MCF 10A (cell line): ENCODE data around the gene TBC1D14. TPM values are rescaled to one million over a fixed set of nuclear protein-coding genes. Genes with fewer than 3 reads are reported as not detected.
A peak's percentile ranks its signal among the peaks of the same experiment; 100 is the strongest.

Source experiments
- BruUV-seq: library from RNA; stranded (reverse); fragments of 400-500 nt; replicated peaks from 2 replicates; lab custom pipeline; 2021; lab: Mats Ljungman, UMichigan
- CTCF ChIA-PET: fragments of 300-600 bp; sonication (Branson Sonifier 250); formaldehyde crosslinking; extraction: SDS; loops from one replicate; lab custom pipeline; 2021; ENCODE audit warnings: antibody characterized with exemption, inconsistent platforms; lab: Yijun Ruan, JAX
- POLR2A ChIA-PET: fragments of 300-600, 350-650 bp; sonication (Branson Sonifier 250); formaldehyde crosslinking; extraction: SDS; loops from one replicate; lab custom pipeline; 2020; ENCODE audit warnings: antibody characterized with exemption, inconsistent platforms; lab: Yijun Ruan, JAX
- DNase-seq: peaks from one replicate; pipeline ENCODE4 v3.0.0-alpha.2; 2018; ENCODE audit not compliant: unreplicated experiment
- H3K27ac Mint-ChIP-seq: one replicate; pipeline ENCODE4 v1.8.0; 2022; ENCODE audit warnings: mild to moderate bottlenecking, low read depth, mixed read lengths; ENCODE audit not compliant: unreplicated experiment
- H3K27me3 Mint-ChIP-seq: one replicate; pipeline ENCODE4 v1.8.0; 2022; ENCODE audit warnings: mixed read lengths; ENCODE audit not compliant: insufficient read depth, unreplicated experiment
- H3K36me3 Mint-ChIP-seq: one replicate; pipeline ENCODE4 v1.8.0; 2022; ENCODE audit warnings: mild to moderate bottlenecking, moderate library complexity, mixed read lengths; ENCODE audit not compliant: insufficient read depth, unreplicated experiment
- H3K4me1 Mint-ChIP-seq: one replicate; pipeline ENCODE4 v1.8.0; 2022; ENCODE audit warnings: mixed read lengths; ENCODE audit not compliant: insufficient read depth, unreplicated experiment
- H3K4me3 Mint-ChIP-seq: one replicate; pipeline ENCODE4 v1.8.0; 2022; ENCODE audit warnings: mild to moderate bottlenecking, moderate library complexity, mixed read lengths; ENCODE audit not compliant: unreplicated experiment
- H3K9me3 Mint-ChIP-seq: one replicate; pipeline ENCODE4 v1.8.0; 2022; ENCODE audit warnings: mixed read lengths; ENCODE audit not compliant: unreplicated experiment
- intact Hi-C: fragments of 100-400 bp; cut with micrococcal nuclease; formaldehyde crosslinking; loops from 2 replicates; pipeline ENCODE4 v1.14.1; 2022
- total RNA-seq: library from RNA; stranded (reverse); gene quantifications from 2 replicates; pipeline ENCODE4 v1.2.3, GENCODE V29; 2022
- TF ChIP-seq, protein P1 (sequence below): fragments of 200-600 bp; IDR thresholded peaks from one replicate; pipeline ENCODE4 v1.8.0; 2022; ENCODE audit warnings: antibody characterized with exemption, mild to moderate bottlenecking; ENCODE audit not compliant: unreplicated experiment

Gene TBC1D14
- total RNA-seq, 1 experiment from 2014 or later: 55.1 TPM

DNA sequence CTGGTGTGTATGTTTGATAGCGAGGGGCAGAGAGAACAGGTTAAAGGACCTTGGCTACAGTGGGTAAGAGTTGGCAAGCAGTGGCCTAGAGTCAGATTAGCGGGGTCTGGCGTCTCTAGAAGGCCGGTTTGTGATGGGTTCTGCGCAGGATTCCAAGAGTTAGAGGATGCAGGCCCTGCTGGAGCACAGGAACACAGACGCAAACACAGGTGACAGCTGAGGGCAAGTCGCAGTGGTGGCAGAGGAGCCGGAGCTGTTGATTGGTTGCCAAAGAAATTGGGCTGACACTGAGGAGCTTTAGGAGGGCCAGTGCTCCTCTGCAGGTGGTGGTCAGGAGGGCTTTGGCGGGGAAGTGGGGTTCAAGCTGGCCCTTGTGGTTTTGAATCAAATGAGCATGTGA is 137.3 kb downstream of the TBC1D14 start:
- BruUV-seq: no TSS peak
- TF ChIP-seq, protein P1, sequence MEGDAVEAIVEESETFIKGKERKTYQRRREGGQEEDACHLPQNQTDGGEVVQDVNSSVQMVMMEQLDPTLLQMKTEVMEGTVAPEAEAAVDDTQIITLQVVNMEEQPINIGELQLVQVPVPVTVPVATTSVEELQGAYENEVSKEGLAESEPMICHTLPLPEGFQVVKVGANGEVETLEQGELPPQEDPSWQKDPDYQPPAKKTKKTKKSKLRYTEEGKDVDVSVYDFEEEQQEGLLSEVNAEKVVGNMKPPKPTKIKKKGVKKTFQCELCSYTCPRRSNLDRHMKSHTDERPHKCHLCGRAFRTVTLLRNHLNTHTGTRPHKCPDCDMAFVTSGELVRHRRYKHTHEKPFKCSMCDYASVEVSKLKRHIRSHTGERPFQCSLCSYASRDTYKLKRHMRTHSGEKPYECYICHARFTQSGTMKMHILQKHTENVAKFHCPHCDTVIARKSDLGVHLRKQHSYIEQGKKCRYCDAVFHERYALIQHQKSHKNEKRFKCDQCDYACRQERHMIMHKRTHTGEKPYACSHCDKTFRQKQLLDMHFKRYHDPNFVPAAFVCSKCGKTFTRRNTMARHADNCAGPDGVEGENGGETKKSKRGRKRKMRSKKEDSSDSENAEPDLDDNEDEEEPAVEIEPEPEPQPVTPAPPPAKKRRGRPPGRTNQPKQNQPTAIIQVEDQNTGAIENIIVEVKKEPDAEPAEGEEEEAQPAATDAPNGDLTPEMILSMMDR: no peak
- peaks cover 17% of the 10 kb centered on the region for H3K36me3 Mint-ChIP-seq
- ChIA-PET POLR2A (interaction anchor here (8.3 kb wide), 1 partner anchor 21 kb away, joined by 165 read pairs; the partner anchor contains the start of gene GRPEL1), CTCF (interaction anchor here (0.7 to 8.7 kb wide), 2 partner anchors 19 to 73 kb away, joined by 4 to 98 read pairs; partner anchors contain the start of gene GRPEL1)
- no peaks in the 10 kb centered on the region for H3K9me3 Mint-ChIP-seq
- no peak for DNase-seq
- intact Hi-C loops: no loop called here
- no peak overlapping the region for H3K4me3 Mint-ChIP-seq
- peaks cover 34% of the 10 kb centered on the region for H3K4me1 Mint-ChIP-seq
- H3K27me3 Mint-ChIP-seq: no peaks in the 10 kb centered on the region
- peak overlapping the region; percentile 31 for H3K27ac Mint-ChIP-seq

DNA sequence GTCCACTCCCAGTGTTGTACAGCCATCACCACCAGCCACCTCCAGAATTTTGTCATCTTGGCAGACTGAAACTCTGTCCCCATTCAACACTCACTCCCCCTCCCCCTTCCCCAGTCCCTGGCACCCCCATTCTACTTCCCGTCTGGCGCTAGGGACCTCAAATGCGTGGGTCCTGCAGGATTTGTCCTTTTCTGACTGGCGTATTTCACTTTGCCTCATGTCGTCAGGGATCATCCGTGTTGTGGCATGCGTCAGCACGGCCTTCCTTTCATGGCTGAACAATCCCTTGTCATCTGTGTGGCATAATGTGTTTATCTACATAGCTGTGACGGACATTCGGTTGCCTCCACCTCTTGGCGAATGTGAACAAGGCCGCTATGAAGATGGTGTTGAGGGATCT is 139.0 kb downstream of the TBC1D14 start:
- no peak overlapping the region for H3K4me3 Mint-ChIP-seq
- ChIA-PET CTCF (interaction anchor here (1.3 to 8.7 kb wide), 2 partner anchors 18 to 21 kb away, joined by 3 to 98 read pairs; partner anchors contain the start of gene GRPEL1), POLR2A (no interaction called here)
- H3K4me1 Mint-ChIP-seq: peaks cover 28% of the 10 kb centered on the region
- peaks cover 23% of the 10 kb centered on the region for H3K36me3 Mint-ChIP-seq
- TF ChIP-seq, protein P1: no peak
- no peaks in the 10 kb centered on the region for H3K27me3 Mint-ChIP-seq
- intact Hi-C loops: no loop called here
- no peak overlapping the region for H3K27ac Mint-ChIP-seq
- no peak for DNase-seq
- H3K9me3 Mint-ChIP-seq: no peaks in the 10 kb centered on the region
- BruUV-seq: no TSS peak

DNA sequence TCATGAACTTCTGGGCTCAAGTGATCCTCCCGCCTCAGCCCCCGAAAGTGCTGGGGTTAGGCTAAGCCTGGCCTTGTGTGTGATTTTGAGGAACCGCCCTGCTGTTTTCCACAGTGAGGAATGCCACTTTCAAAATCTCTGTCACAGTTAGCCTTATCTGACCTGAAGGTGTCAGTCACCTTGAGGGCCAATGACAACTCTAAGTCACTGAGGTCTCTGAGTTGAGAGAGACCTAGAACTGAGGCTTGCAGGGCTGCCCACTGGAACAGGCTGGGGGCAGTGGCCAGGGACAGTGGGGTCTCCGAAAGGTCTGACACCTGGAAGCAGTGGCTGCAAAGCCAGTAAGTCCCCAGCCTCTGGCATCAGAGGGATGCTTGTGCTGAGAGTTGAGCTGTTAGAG is 139.7 kb downstream of the TBC1D14 start:
- Mint-ChIP-seq H3K27me3 (no peaks in the 10 kb centered on the region), H3K4me1 (peaks cover 30% of the 10 kb centered on the region), H3K27ac (no peak overlapping the region), H3K36me3 (peaks cover 29% of the 10 kb centered on the region), H3K9me3 (no peaks in the 10 kb centered on the region), H3K4me3 (no peak overlapping the region)
- intact Hi-C loops: no loop called here
- BruUV-seq: no TSS peak
- ChIA-PET POLR2A (interaction anchor here (2.9 kb wide), 1 partner anchor 18 kb away, joined by 15 read pairs; the partner anchor contains the start of gene GRPEL1), CTCF (interaction anchor here (1.3 to 1.5 kb wide), 2 partner anchors 20 to 21 kb away, joined by 3 to 4 read pairs; no protein-coding TSS in a partner anchor)
- no peak for DNase-seq
- TF ChIP-seq, protein P1: no peak

DNA sequence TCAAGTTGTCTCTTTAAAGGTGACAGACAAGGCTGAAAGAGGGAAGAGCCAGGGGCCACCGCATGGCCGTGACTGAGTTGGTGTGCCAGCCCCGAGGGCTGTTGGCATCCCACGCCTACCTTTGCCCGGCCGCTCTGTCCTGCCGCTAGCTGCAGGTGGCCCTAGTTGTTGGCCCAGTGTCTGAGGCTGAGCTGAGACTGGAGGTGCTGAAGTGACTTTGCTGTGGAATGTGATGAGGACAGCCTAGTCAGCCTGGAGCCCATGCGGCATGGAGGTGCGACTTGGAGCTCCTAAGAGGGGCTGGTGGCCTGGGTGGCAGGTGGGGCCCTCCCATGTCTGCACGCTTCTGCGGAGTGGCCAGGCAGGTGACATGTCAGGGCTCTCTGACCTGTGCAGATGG is 140.1 kb downstream of the TBC1D14 start:
- no peaks in the 10 kb centered on the region for H3K9me3 Mint-ChIP-seq
- ChIA-PET POLR2A (interaction anchor here (2.9 kb wide), 1 partner anchor 17 kb away, joined by 15 read pairs; the partner anchor contains the start of gene GRPEL1), CTCF (interaction anchor here (1.3 to 1.5 kb wide), 2 partner anchors 19 to 21 kb away, joined by 3 to 4 read pairs; no protein-coding TSS in a partner anchor)
- intact Hi-C loops: no loop called here
- peaks cover 29% of the 10 kb centered on the region for H3K4me1 Mint-ChIP-seq
- no TSS peak for BruUV-seq
- TF ChIP-seq, protein P1: no peak
- no peaks in the 10 kb centered on the region for H3K27me3 Mint-ChIP-seq
- H3K4me3 Mint-ChIP-seq: no peak overlapping the region
- peaks cover 34% of the 10 kb centered on the region for H3K36me3 Mint-ChIP-seq
- DNase-seq: no peak
- H3K27ac Mint-ChIP-seq: no peak overlapping the region
